HepG2 (cell line): ENCODE results near the gene GPRC5B. TPM values are rescaled to one million over a fixed set of nuclear protein-coding genes. Genes with fewer than 3 reads are reported as not detected.
A peak's percentile ranks its signal among the peaks of the same experiment; 100 is the strongest.

Experiments used
- AGO2 ChIP-seq: fragments of 200-400 bp; formaldehyde crosslinking; optimal IDR thresholded peaks from 2 replicates; pipeline ENCODE3; 2017; ENCODE audit warnings: mild to moderate bottlenecking, low read depth, low read length, moderate library complexity
- CBX1 ChIP-seq: IDR thresholded peaks from one replicate; pipeline ENCODE4 v1.6.1; 2016; ENCODE audit warnings: antibody characterized with exemption, low read depth
- E2F5 ChIP-seq: sonication (generic); formaldehyde crosslinking; conservative IDR thresholded peaks from 2 replicates; pipeline ENCODE4 v1.4.0; 2020; ENCODE audit warnings: missing genetic modification reagents
- GPBP1L1 ChIP-seq: sonication (generic); formaldehyde crosslinking; IDR thresholded peaks from 2 replicates; pipeline ENCODE4 v1.5.0; 2020; ENCODE audit warnings: mild to moderate bottlenecking, missing genetic modification reagents
- HNF1B ChIP-seq: sonication (generic); formaldehyde crosslinking; IDR thresholded peaks from 2 replicates; pipeline ENCODE4 v1.5.1; 2020; ENCODE audit warnings: mild to moderate bottlenecking, moderate library complexity, missing genetic modification reagents
- HNRNPL ChIP-seq: fragments of 200-400 bp; formaldehyde crosslinking; IDR thresholded peaks from 2 replicates; pipeline ENCODE4 v1.6.1; 2017; ENCODE audit warnings: mild to moderate bottlenecking, low read depth, low read length
- HOXD1 ChIP-seq: sonication (generic); formaldehyde crosslinking; IDR thresholded peaks from 2 replicates; pipeline ENCODE4 v1.5.0; 2020; ENCODE audit warnings: missing genetic modification reagents
- JARID2 ChIP-seq: sonication (generic); formaldehyde crosslinking; IDR thresholded peaks from 2 replicates; pipeline ENCODE4 v1.8.1; 2023; ENCODE audit warnings: missing genetic modification reagents, inconsistent platforms; ENCODE audit not compliant: insufficient replicate concordance
- KLF11 ChIP-seq: IDR thresholded peaks from 2 replicates; pipeline ENCODE4 v1.6.1; 2016; ENCODE audit warnings: missing compliant biosample characterization
- KLF13 ChIP-seq: sonication (generic); formaldehyde crosslinking; IDR thresholded peaks from 2 replicates; pipeline ENCODE4 v1.4.0; 2020; ENCODE audit warnings: mild to moderate bottlenecking, missing genetic modification reagents
- KMT2B ChIP-seq: IDR thresholded peaks from 2 replicates; pipeline ENCODE4 v1.6.1; 2016; ENCODE audit warnings: missing genetic modification reagents, missing compliant biosample characterization
- MAX ChIP-seq: IDR thresholded peaks from 2 replicates; pipeline ENCODE4 v1.6.1; 2012; ENCODE audit warnings: inconsistent platforms
- RFX1 ChIP-seq: fragments of 450-650 bp; IDR thresholded peaks from 2 replicates; pipeline ENCODE4 v1.6.1; 2017
- SNAPC5 ChIP-seq: sonication (generic); formaldehyde crosslinking; IDR thresholded peaks from 2 replicates; pipeline ENCODE4 v1.8.1; 2023; ENCODE audit warnings: mild to moderate bottlenecking, missing genetic modification reagents, borderline replicate concordance
- SOX5 ChIP-seq: IDR thresholded peaks from 2 replicates; pipeline ENCODE4 v1.6.1; 2016; ENCODE audit warnings: borderline replicate concordance
- STAG1 ChIP-seq: sonication (generic); formaldehyde crosslinking; IDR thresholded peaks from 2 replicates; pipeline ENCODE4 v1.4.0; 2020; ENCODE audit warnings: missing genetic modification reagents
- TEAD3 ChIP-seq: optimal IDR thresholded peaks from 2 replicates; pipeline ENCODE3; 2016; ENCODE audit warnings: borderline replicate concordance
- TOPORS ChIP-seq: sonication (generic); formaldehyde crosslinking; IDR thresholded peaks from 2 replicates; pipeline ENCODE4 v1.8.0; 2023; ENCODE audit warnings: mild to moderate bottlenecking, missing genetic modification reagents
- XRCC5 ChIP-seq: fragments of 200-400 bp; formaldehyde crosslinking; optimal IDR thresholded peaks from 2 replicates; pipeline ENCODE3; 2017; ENCODE audit warnings: mild to moderate bottlenecking, low read length
- ZMYM3 ChIP-seq: sonication (generic); formaldehyde crosslinking; IDR thresholded peaks from 2 replicates; pipeline ENCODE4 v1.5.1; 2020; ENCODE audit warnings: mild to moderate bottlenecking, missing genetic modification reagents
- ZNF124 ChIP-seq: sonication (generic); formaldehyde crosslinking; IDR thresholded peaks from 2 replicates; pipeline ENCODE4 v1.4.0; 2020; ENCODE audit warnings: missing genetic modification reagents
- ZNF326 ChIP-seq: sonication (generic); formaldehyde crosslinking; IDR thresholded peaks from 2 replicates; pipeline ENCODE4 v1.4.0; 2020; ENCODE audit warnings: missing genetic modification reagents, borderline replicate concordance
- ZNF547 ChIP-seq: sonication (generic); formaldehyde crosslinking; IDR thresholded peaks from 2 replicates; pipeline ENCODE4 v1.5.1; 2020; ENCODE audit warnings: mild to moderate bottlenecking, missing genetic modification reagents
- ZNF557 ChIP-seq: sonication (generic); formaldehyde crosslinking; IDR thresholded peaks from 2 replicates; pipeline ENCODE4 v1.4.0; 2020; ENCODE audit warnings: missing genetic modification reagents
- ZNF670 ChIP-seq: sonication (generic); formaldehyde crosslinking; IDR thresholded peaks from 2 replicates; pipeline ENCODE4 v1.8.0; 2022; ENCODE audit warnings: mild to moderate bottlenecking, missing genetic modification reagents, borderline replicate concordance
- ZNF75D ChIP-seq: sonication (generic); formaldehyde crosslinking; IDR thresholded peaks from 2 replicates; pipeline ENCODE4 v1.8.1; 2023; ENCODE audit warnings: missing genetic modification reagents, mild to moderate bottlenecking, borderline replicate concordance
- ZNF777 ChIP-seq: sonication (generic); formaldehyde crosslinking; IDR thresholded peaks from 2 replicates; pipeline ENCODE4 v1.4.0; 2020; ENCODE audit warnings: missing genetic modification reagents
- ZNF816 ChIP-seq: sonication (generic); formaldehyde crosslinking; IDR thresholded peaks from 2 replicates; pipeline ENCODE4 v1.8.0; 2022; ENCODE audit warnings: missing genetic modification reagents, mild to moderate bottlenecking, borderline replicate concordance
- polyA plus RNA-seq, 8 experiments: library from polyadenylated mRNA; depleted of rRNA in 3 of 8; stranded (reverse) in 7 of 8; unstranded in 1 of 8; fragments of >200 nt; fragmentation: Illumina TruSeq in 4 of 8; extraction: Trizol in 4 of 8; gene quantifications; 2 replicates each; pipeline versions ENCODE4 v1.2.1 to v1.2.3, GENCODE V29; 2011 to 2016; ENCODE audit warnings: low read depth in 4 of 8, missing spikeins in 1 of 8, mixed read lengths in 1 of 8; ENCODE audit not compliant: insufficient read depth in 1 of 8
- total RNA-seq, 5 experiments: library from RNA; depleted of rRNA; stranded (reverse); fragments of >200 nt; fragmentation: Illumina TruSeq; extraction: Trizol; gene quantifications; 2 replicates each; pipeline ENCODE4 v1.2.3, GENCODE V29; 2016; ENCODE audit warnings: low read depth in 1 of 5

GPRC5B gene
- total and polyA plus RNA-seq, 2 of the 13 experiments (the other 11 are each of a cell fraction or from before 2014, with no cell fraction given), result 0.46 to 0.53 TPM

- peak; percentile 33; the same call in 1 of the 2 replicates for TF ChIP-seq ZNF326 (CRISPR knock-in tag)
- TF ChIP-seq JARID2 (CRISPR knock-in tag), result peak; percentile 79
- no peak for TF ChIP-seq ZNF816 (CRISPR knock-in tag)
- 0 out of 2 replicates have a peak, but pooled peaks have one; percentile 40 for TF ChIP-seq KMT2B (CRISPR knock-in tag)
- TF ChIP-seq GPBP1L1 (CRISPR knock-in tag), result no peak
- TF ChIP-seq HNF1B (CRISPR knock-in tag), result peak; percentile 86
- TF ChIP-seq SNAPC5 (CRISPR knock-in tag), result 0 out of 2 replicates have a peak, but pooled peaks have one; percentile 30
- peak; percentile 88; the same call in 1 of the 2 replicates for TF ChIP-seq KLF11 (CRISPR knock-in tag)
- no peak for TF ChIP-seq KLF13 (CRISPR knock-in tag)
- TF ChIP-seq SOX5 (CRISPR knock-in tag), result peak; percentile 46; the same call in 1 of the 2 replicates
- no peak for TF ChIP-seq ZNF557 (CRISPR knock-in tag)
- TF ChIP-seq ZNF777 (CRISPR knock-in tag), result peak; percentile 47; the same call in 1 of the 2 replicates
- TF ChIP-seq ZNF75D, result no peak
- TF ChIP-seq AGO2, result no peak
- TF ChIP-seq ZNF547 (CRISPR knock-in tag), result no peak
- TF ChIP-seq ZMYM3 (CRISPR knock-in tag), result peak; percentile 82
- peak; percentile 53 for TF ChIP-seq TEAD3 (CRISPR knock-in tag)
- TF ChIP-seq ZNF124 (CRISPR knock-in tag), result 0 out of 2 replicates have a peak, but pooled peaks have one; percentile 36
- no peak for TF ChIP-seq HNRNPL
- peak; percentile 70 for TF ChIP-seq XRCC5
- peak; percentile 83 for TF ChIP-seq E2F5 (CRISPR knock-in tag)
- peak; percentile 75; the same call in 1 of the 2 replicates for TF ChIP-seq TOPORS (CRISPR knock-in tag)
- TF ChIP-seq STAG1, result peak; percentile 100
- 0 out of 2 replicates have a peak, but pooled peaks have one; percentile 53 for TF ChIP-seq HOXD1 (CRISPR knock-in tag)
- TF ChIP-seq MAX, result peak; percentile 79
- TF ChIP-seq RFX1, result no peak
- TF ChIP-seq CBX1, result no peak
- TF ChIP-seq ZNF670 (CRISPR knock-in tag), result no peak
Observed at GRCh38 chr16:19886073-19886941, 1.7 kb upstream of the GPRC5B start (continued).
